GM12891 (cell line): ENCODE measurements around the gene SPARCL1.

Source experiments
- PAX5 ChIP-seq: IDR thresholded peaks from 2 replicates; pipeline ENCODE4 v1.6.1; 2011; ENCODE audit warnings: low read length, moderate library complexity, mild to moderate bottlenecking; ENCODE audit not compliant: insufficient read depth, severe bottlenecking
- POLR2A ChIP-seq: IDR thresholded peaks from 2 replicates; pipeline ENCODE4 v1.6.1; 2011; ENCODE audit warnings: low read depth, low read length, control low read depth
- POLR2AphosphoS5 ChIP-seq: IDR thresholded peaks from 2 replicates; pipeline ENCODE4 v1.6.1; 2011; ENCODE audit warnings: low read depth, low read length, control low read depth
- POU2F2 ChIP-seq: IDR thresholded peaks from 2 replicates; pipeline ENCODE4 v1.6.1; 2011; ENCODE audit warnings: low read depth, mild to moderate bottlenecking, control low read depth, low read length, moderate library complexity
- SPI1 ChIP-seq: IDR thresholded peaks from 2 replicates; pipeline ENCODE4 v1.6.1; 2011; ENCODE audit warnings: low read depth, low read length, control low read depth
- TAF1 ChIP-seq: IDR thresholded peaks from 2 replicates; pipeline ENCODE4 v1.6.1; 2011; ENCODE audit warnings: low read depth, low read length, control low read depth

DNA sequence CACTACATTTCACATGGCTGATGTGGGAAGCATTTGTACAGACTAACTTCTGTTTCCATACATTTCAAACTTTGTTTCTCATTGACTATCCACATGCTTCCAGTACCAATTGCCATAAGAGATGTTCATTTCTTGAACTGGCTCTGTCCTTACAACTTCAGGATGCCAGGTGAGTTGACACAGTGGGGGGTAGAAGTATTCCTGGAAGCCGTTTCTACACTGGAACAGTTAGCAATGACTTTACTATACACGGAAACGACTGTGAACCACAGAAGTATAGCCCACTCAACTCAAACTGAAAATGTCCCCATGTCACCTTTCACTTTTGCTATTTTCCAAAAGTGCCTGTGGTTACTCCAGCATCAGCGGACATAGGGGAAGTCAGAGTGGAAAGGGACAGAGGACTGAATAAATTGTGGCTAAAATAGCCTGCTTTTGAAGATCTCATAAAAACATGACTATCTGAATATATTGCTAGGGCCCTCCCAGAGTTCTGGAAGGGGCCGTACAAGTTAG lies 41.2 kb upstream of the SPARCL1 start:
- TF ChIP-seq SPI1 (no peak), POLR2A (no peak), POLR2AphosphoS5 (no peak), POU2F2 (no peak), TAF1 (no peak), PAX5 (no peak)
